ENCODE measurements around the gene GPR158. TPM values are rescaled to one million over a fixed set of nuclear protein-coding genes. Genes with fewer than 3 reads are reported as not detected.

Gene GPR158
- total RNA-seq, 1 experiment from 2014 or later: 0.24 TPM

DNA sequence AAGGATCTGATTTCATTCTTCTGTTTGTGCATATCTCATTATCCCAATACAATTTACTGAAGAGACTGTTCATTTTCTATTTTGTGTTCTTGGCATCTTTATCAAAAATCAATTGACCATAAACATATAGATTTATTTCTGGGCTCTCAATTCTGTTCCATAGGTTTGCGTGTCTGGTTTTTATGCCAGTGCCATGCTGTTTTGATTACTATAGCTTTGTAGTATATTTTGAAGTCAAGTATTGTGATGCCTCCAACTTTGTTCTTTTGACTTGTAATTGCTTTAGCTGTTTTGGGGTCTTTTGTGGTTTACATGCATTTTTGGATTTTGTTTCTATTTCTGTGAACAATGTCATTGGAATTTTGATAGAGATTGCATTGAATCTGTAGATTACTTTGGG, 278.8 kb downstream of the GPR158 start:
- Histone ChIP-seq H2BK12ac (ENCODE audit: insufficient read length, low read depth, low read length) (no peak overlapping the region), H3K79me1 (ENCODE audit: insufficient read depth, low read depth, low read length, poor library complexity, severe bottlenecking) (no peaks in the 10 kb centered on the region), H4K5ac (ENCODE audit: insufficient read length, low read depth, low read length) (no peak overlapping the region), H3K27me3 (ENCODE audit: insufficient read depth, low read length) (no peaks in the 10 kb centered on the region), H3K4ac (ENCODE audit: low read depth, low read length) (no peak overlapping the region), H3K56ac (ENCODE audit: insufficient read length, low read depth, low read length) (no peak overlapping the region), H2BK20ac (ENCODE audit: low read depth, low read length, poor library complexity, severe bottlenecking) (no peak overlapping the region), H2AFZ (ENCODE audit: low read length) (no peak overlapping the region), H3K18ac (ENCODE audit: insufficient read length, low read depth, low read length) (no peak overlapping the region), H3T11ph (ENCODE audit: low read length) (no peak overlapping the region), H3K9me3 (ENCODE audit: control insufficient read depth, low read depth, low read length) (no peaks in the 10 kb centered on the region), H3K9ac (ENCODE audit: extremely low read depth, insufficient read length, low read length) (no peak overlapping the region), H3K4me1 (ENCODE audit: insufficient read depth, low read length) (no peaks in the 10 kb centered on the region), H4K8ac (replicated peaks; ENCODE audit: insufficient read length, low read depth, low read length) (no peak overlapping the region), H3K14ac (ENCODE audit: insufficient read depth, low read length) (no peak overlapping the region), H2AK5ac (ENCODE audit: insufficient read length, low read length) (no peak overlapping the region), H2BK120ac (ENCODE audit: low read depth, low read length, poor library complexity, severe bottlenecking) (no peak overlapping the region), H3K4me2 (ENCODE audit: insufficient read depth, insufficient read length, low read length) (no peak overlapping the region), H3K27ac (ENCODE audit: insufficient read length, low read depth, low read length) (no peak overlapping the region), H2BK5ac (ENCODE audit: insufficient read length, low read length) (no peak overlapping the region), H3K23ac (ENCODE audit: insufficient read length, low read depth, low read length) (no peak overlapping the region), H2BK15ac (ENCODE audit: low read depth, low read length) (no peak overlapping the region), H3K23me2 (ENCODE audit: insufficient read length, low read depth, low read length, poor library complexity, severe bottlenecking) (no peaks in the 10 kb centered on the region), H4K20me1 (ENCODE audit: control insufficient read depth, insufficient read depth, insufficient read length) (no peaks in the 10 kb centered on the region), H3K79me2 (ENCODE audit: insufficient read depth, low read length) (no peaks in the 10 kb centered on the region), H4K91ac (ENCODE audit: insufficient read length, low read depth, low read length) (no peak overlapping the region)
- no peak for DNase-seq
- H3K27ac Mint-ChIP-seq: no peak overlapping the region
- peaks cover 13 to 15% of the 10 kb centered on the region in 2 experiments for H3K9me3 Mint-ChIP-seq
- H3K4me1 Mint-ChIP-seq: peaks cover 25 to 31% of the 10 kb centered on the region in 2 experiments
- no peak for TF ChIP-seq CTCF (conservative IDR thresholded peaks at IDR 0.05)
- no CpG with 5 or more reads among the region's 1 CpG for WGBS (ENCODE audit: extremely low coverage, insufficient read length, low lambda C conversion rate)
- no peak overlapping the region for H3K4me3 Mint-ChIP-seq
- H3K27me3 Mint-ChIP-seq (ENCODE audit: low read depth): no peaks in the 10 kb centered on the region
- peaks cover 3 to 7% (median 4%) of the 10 kb centered on the region in 3 experiments for H3K36me3 Mint-ChIP-seq (ENCODE audit: insufficient read depth in 1 of 3, low read depth in 3 of 3)
